Activated CD4-positive, CD25-positive, alpha-beta regulatory T cell (primary cell): ENCODE results near the gene AARSD1.
"Not testable (repeated sequence)": the region's sequence is repeated elsewhere in the genome, so short reads cannot be mapped to it uniquely, and the experiment has no call there.

Experiments
- DNase-seq, 4 experiments: peaks; one replicate each; lab custom pipeline; 2025; lab: John Stamatoyannopoulos, UW

AARSD1 gene

GRCh38 chr17:42980766-42981397, 16.6 kb upstream of the AARSD1 start:
- peak; percentile 27 to 37 (median 28) for DNase-seq

GRCh38 chr17:42980274-42980765, 16.1 kb upstream of the AARSD1 start, which contains the start of gene RUNDC1:
RUNDC1 (plus strand) TSS chr17:42980565; CDS start chr17:42980577, 12 bp downstream.
- peak; percentile 77 to 84 (median 80) for DNase-seq

- no peak for DNase-seq
Observed at GRCh38 chr17:42979511-42980273, 15.4 kb upstream of the AARSD1 start, which contains the start of gene PTGES3L. PTGES3L (minus strand) TSS chr17:42980080; CDS start chr17:42980053, 27 bp downstream.

- not testable (repeated sequence) for DNase-seq
Observed at GRCh38 chr17:42975701-42976100, 11.4 kb upstream of the AARSD1 start.

GRCh38 chr17:42975265-42975664, 11.0 kb upstream of the AARSD1 start:
- DNase-seq, result no peak

GRCh38 chr17:42973323-42973722, 9.1 kb upstream of the AARSD1 start:
- not testable (repeated sequence) for DNase-seq

- no peak for DNase-seq
Observed at GRCh38 chr17:42971589-42971988, 7.3 kb upstream of the AARSD1 start.

GRCh38 chr17:42969001-42969581, 4.8 kb upstream of the AARSD1 start:
- DNase-seq, result no peak

- DNase-seq, result no peak
Observed at GRCh38 chr17:42967925-42968324, 3.7 kb upstream of the AARSD1 start.

GRCh38 chr17:42953669-42954068, 10.6 kb downstream of the AARSD1 start:
- DNase-seq, result no peak

- no peak for DNase-seq
Observed at GRCh38 chr17:42950044-42950783, 14.0 kb downstream of the AARSD1 start.

- no peak for DNase-seq
Observed at GRCh38 chr17:42946812-42947211, 17.4 kb downstream of the AARSD1 start.

GRCh38 chr17:42944211-42944610, 20.0 kb downstream of the AARSD1 start:
- DNase-seq, result no peak

- DNase-seq, result no peak
Observed at GRCh38 chr17:42937712-42938596, 26.3 kb downstream of the AARSD1 start.

GRCh38 chr17:42929497-42929844, 34.8 kb downstream of the AARSD1 start:
- no peak for DNase-seq

GRCh38 chr17:42928714-42929496, 35.3 kb downstream of the AARSD1 start:
- DNase-seq, result no peak

GRCh38 chr17:42924891-42925290, 39.4 kb downstream of the AARSD1 start:
- no peak for DNase-seq

GRCh38 chr17:42923472-42923871, 40.8 kb downstream of the AARSD1 start:
- not testable (repeated sequence) for DNase-seq

GRCh38 chr17:42922294-42922693, 42.0 kb downstream of the AARSD1 start:
- DNase-seq, result no peak

- DNase-seq, result no peak
Observed at GRCh38 chr17:42920922-42921321, 43.3 kb downstream of the AARSD1 start.
